ENCODE data around the gene TMX4. TPM values are rescaled to one million over a fixed set of nuclear protein-coding genes. Genes with fewer than 3 reads are reported as not detected.

The TMX4 gene
- total RNA-seq, 2 donors from 2014 or later: 57.0 to 236 TPM

- DNase-seq (ENCODE audit: low spot score): no peak
- 25% methylated on average over 4 of the region's 4 CpGs for WGBS
- intact Hi-C loops (cut with DNase I): loop anchor here (5.0 to 10.0 kb wide), 2 partner anchors 195 to 783 kb away; partner anchors contain the start of gene PLCB1
- no peaks in the 10 kb centered on the region for H3K27me3 ChIP-seq (replicated peaks; ENCODE audit: insufficient read depth)
- no peaks in the 10 kb centered on the region for H3K36me3 ChIP-seq
- H3K4me1 ChIP-seq (replicated peaks): no peaks in the 10 kb centered on the region
- no peak overlapping the region for H3K27ac ChIP-seq
- H3K4me3 ChIP-seq: no peak overlapping the region
- no peak for TF ChIP-seq CTCF (IDR thresholded peaks at IDR 0.05)
- no peak for TF ChIP-seq POLR2AphosphoS5 (IDR thresholded peaks at IDR 0.05)
- H3K9me3 ChIP-seq: no peaks in the 10 kb centered on the region
These were observed 79.9 kb downstream of the TMX4 start for GRCh38 chr20:7939663-7940062.

DNA sequence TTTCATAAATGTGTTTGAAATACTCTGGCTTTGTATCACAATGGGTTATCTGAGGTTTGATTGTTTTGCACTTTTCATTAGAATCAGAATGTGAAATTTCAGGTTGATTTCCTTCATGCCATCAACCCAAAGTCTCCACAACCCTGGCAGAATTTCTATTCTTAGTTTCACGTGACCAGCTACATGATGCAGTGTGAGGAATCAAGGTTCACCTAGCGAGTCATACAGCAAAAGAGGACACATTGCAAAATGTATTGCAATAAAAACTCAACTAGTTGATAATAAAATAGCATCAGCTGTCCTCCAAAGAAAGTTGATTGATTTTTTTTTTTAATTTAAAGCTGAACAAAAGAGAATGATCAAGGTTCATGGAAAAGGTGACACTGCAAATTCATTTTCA lies 81.5 kb downstream of the TMX4 start:
- intact Hi-C loops (cut with DNase I): loop anchor here (5.0 to 10.0 kb wide), 2 partner anchors 197 to 784 kb away; partner anchors contain the start of gene PLCB1

DNA sequence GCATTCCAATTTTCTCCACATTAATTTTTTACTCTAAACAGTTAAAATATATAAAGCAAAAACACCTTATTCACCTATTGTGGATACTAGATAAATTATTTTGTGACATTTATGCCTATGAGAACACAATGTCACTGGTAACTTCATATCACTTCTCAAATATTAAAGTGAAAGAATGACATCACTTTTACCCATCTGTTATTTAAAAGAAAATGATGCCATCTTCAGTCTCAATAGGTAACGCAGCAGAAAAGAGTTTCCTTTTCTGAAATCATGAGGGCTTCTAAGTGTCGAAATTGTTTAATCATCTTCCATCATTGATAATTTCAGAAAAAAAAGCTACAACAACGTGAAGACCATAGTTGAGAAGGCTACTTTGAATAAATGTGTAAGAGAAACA lies 82.2 kb downstream of the TMX4 start:
- WGBS: 91% methylated on average over 3 of the region's 3 CpGs
- intact Hi-C loops (cut with DNase I): loop anchor here (5.0 to 10.0 kb wide), 2 partner anchors 197 to 785 kb away; partner anchors contain the start of gene PLCB1
- Histone ChIP-seq H3K4me1 (replicated peaks) (no peaks in the 10 kb centered on the region), H3K4me3 (no peak overlapping the region), H3K36me3 (no peaks in the 10 kb centered on the region), H3K27ac (no peak overlapping the region), H3K9me3 (no peaks in the 10 kb centered on the region), H3K27me3 (replicated peaks; ENCODE audit: insufficient read depth) (no peaks in the 10 kb centered on the region)
- TF ChIP-seq CTCF (IDR thresholded peaks at IDR 0.05) (no peak), POLR2AphosphoS5 (IDR thresholded peaks at IDR 0.05) (no peak), POLR2A (IDR thresholded peaks at IDR 0.05) (no peak)
- no peak for DNase-seq (ENCODE audit: low spot score)

More for the DNA sequence above, 81.5 kb downstream of the TMX4 start:
- TF ChIP-seq POLR2A (IDR thresholded peaks at IDR 0.05) (no peak), CTCF (IDR thresholded peaks at IDR 0.05) (no peak), POLR2AphosphoS5 (IDR thresholded peaks at IDR 0.05) (no peak)
- Histone ChIP-seq H3K36me3 (no peaks in the 10 kb centered on the region), H3K4me1 (replicated peaks) (no peaks in the 10 kb centered on the region), H3K27me3 (replicated peaks; ENCODE audit: insufficient read depth) (no peaks in the 10 kb centered on the region), H3K4me3 (no peak overlapping the region), H3K27ac (no peak overlapping the region), H3K9me3 (no peaks in the 10 kb centered on the region)
- 93% methylated on average over 2 of the region's 2 CpGs for WGBS
- DNase-seq (ENCODE audit: low spot score): no peak

- no peaks in the 10 kb centered on the region for H3K9me3 ChIP-seq
- H3K27me3 ChIP-seq (replicated peaks; ENCODE audit: insufficient read depth): no peaks in the 10 kb centered on the region
- WGBS: 87% methylated on average over 4 of the region's 4 CpGs
- H3K4me1 ChIP-seq (replicated peaks): no peaks in the 10 kb centered on the region
- no peak overlapping the region for H3K27ac ChIP-seq
- no peak for DNase-seq (ENCODE audit: low spot score)
- intact Hi-C loops (cut with DNase I): loop anchor here (5.0 to 10.0 kb wide), 2 partner anchors 200 to 787 kb away; partner anchors contain the start of gene PLCB1
- H3K4me3 ChIP-seq: no peak overlapping the region
- no peak for TF ChIP-seq POLR2AphosphoS5 (IDR thresholded peaks at IDR 0.05)
- H3K36me3 ChIP-seq: no peaks in the 10 kb centered on the region
These were observed 84.5 kb downstream of the TMX4 start for GRCh38 chr20:7935027-7935551.

GRCh38 chr20:7933346-7933745 lies 86.2 kb downstream of the TMX4 start:
- Histone ChIP-seq H3K27ac (no peak overlapping the region), H3K36me3 (no peaks in the 10 kb centered on the region), H3K27me3 (replicated peaks; ENCODE audit: insufficient read depth) (no peaks in the 10 kb centered on the region), H3K4me3 (no peak overlapping the region), H3K4me1 (replicated peaks) (no peaks in the 10 kb centered on the region), H3K9me3 (no peaks in the 10 kb centered on the region)
- intact Hi-C loops (cut with DNase I): loop anchor here (10.0 kb wide), 1 partner anchor 201 kb away; the partner anchor contains the start of gene PLCB1
- TF ChIP-seq POLR2A (IDR thresholded peaks at IDR 0.05): no peak
- TF ChIP-seq CTCF (IDR thresholded peaks at IDR 0.05): no peak
- TF ChIP-seq POLR2AphosphoS5 (IDR thresholded peaks at IDR 0.05): no peak
- 82% methylated on average over 1 of the region's 1 CpG for WGBS
- no peak for DNase-seq (ENCODE audit: low spot score)

All from prostate gland (tissue), 2 donors.